SK-N-SH (cell line): ENCODE measurements around the gene GAN. TPM values are rescaled to one million over a fixed set of nuclear protein-coding genes. Genes with fewer than 3 reads are reported as not detected.

ENCODE experiments used
- CTCF ChIA-PET: fragments of 300-600, 350-600 bp; formaldehyde crosslinking; extraction: SDS; loops from one replicate; lab custom pipeline; 2021; lab: Yijun Ruan, JAX
- POLR2A ChIA-PET: fragments of 350-600 bp; sonication (Branson Sonifier 250); formaldehyde crosslinking; extraction: SDS; loops from one replicate; lab custom pipeline; 2020; ENCODE audit warnings: antibody characterized with exemption, inconsistent platforms; lab: Yijun Ruan, JAX
- DNase-seq: peaks from one replicate; pipeline ENCODE4 v3.0.0; 2012
- H2AFZ ChIP-seq: fragments of 200-600 bp; sonication (generic); 2 replicates; pipeline ENCODE4 v1.8.1; 2016; ENCODE audit warnings: antibody characterized with exemption, mild to moderate bottlenecking, low read depth
- H3F3A ChIP-seq: fragments of 200-600 bp; sonication (generic); replicated peaks from 2 replicates; pipeline ENCODE3; 2016; ENCODE audit warnings: antibody characterized with exemption, mild to moderate bottlenecking; ENCODE audit not compliant: insufficient read depth
- H3K27ac ChIP-seq, 2 experiments: fragments of 200-500 bp in 1 of 2; fragments of 200-600 bp in 1 of 2; sonication (Bioruptor generic) in 1 of 2; sonication (generic), shearing (Covaris generic) in 1 of 2; 2 replicates each; pipeline versions ENCODE4 v1.5.1 to v1.6.1; 2014 to 2016; ENCODE audit warnings: low read depth in 2 of 2, inconsistent platforms in 1 of 2, low read length in 1 of 2, mild to moderate bottlenecking in 1 of 2, mixed read lengths in 1 of 2
- H3K27me3 ChIP-seq: fragments of 200-600 bp; sonication (generic), shearing (Covaris generic); 2 replicates; pipeline ENCODE4 v1.6.1; 2016; ENCODE audit warnings: mixed run types; ENCODE audit not compliant: insufficient read depth
- H3K36me3 ChIP-seq, 2 experiments: fragments of 200-500 bp in 1 of 2; fragments of 200-600 bp in 1 of 2; sonication (Bioruptor generic) in 1 of 2; sonication (generic) in 1 of 2; replicated peaks in 1 of 2; 2 replicates each; pipeline versions ENCODE3 to v1.5.1; 2014 to 2016; ENCODE audit warnings: low read length in 1 of 2, mild to moderate bottlenecking in 1 of 2; ENCODE audit not compliant: insufficient read depth in 2 of 2, control insufficient read depth in 1 of 2
- H3K4me1 ChIP-seq, 2 experiments: fragments of 200-500 bp in 1 of 2; fragments of 200-600 bp in 1 of 2; sonication (Bioruptor generic) in 1 of 2; sonication (generic), shearing (Covaris generic) in 1 of 2; 2 replicates each; pipeline versions ENCODE4 v1.5.1 to v1.6.1; 2014 to 2016; ENCODE audit warnings: low read depth in 1 of 2, low read length in 1 of 2, mixed run types in 1 of 2; ENCODE audit not compliant: insufficient read depth in 2 of 2, control insufficient read depth in 1 of 2
- H3K4me2 ChIP-seq: fragments of 200-600 bp; sonication (generic), shearing (Covaris generic); 2 replicates; pipeline ENCODE4 v1.6.1; 2017; ENCODE audit warnings: mixed run types
- H3K4me3 ChIP-seq, 2 experiments: fragments of 200-500 bp in 1 of 2; fragments of 200-600 bp in 1 of 2; sonication (Bioruptor generic) in 1 of 2; sonication (generic), shearing (Covaris generic) in 1 of 2; 2 replicates each; pipeline versions ENCODE4 v1.5.1 to v1.8.1; 2014 to 2016; ENCODE audit warnings: low read depth in 2 of 2, inconsistent platforms in 1 of 2, low read length in 1 of 2, mild to moderate bottlenecking in 1 of 2, mixed read lengths in 1 of 2, moderate library complexity in 1 of 2
- H3K79me2 ChIP-seq: fragments of 200-600 bp; sonication (generic); 2 replicates; pipeline ENCODE4 v1.8.1; 2017; ENCODE audit warnings: mild to moderate bottlenecking; ENCODE audit not compliant: insufficient read depth
- H3K9ac ChIP-seq: fragments of 200-600 bp; sonication (generic); 2 replicates; pipeline ENCODE4 v1.6.1; 2017; ENCODE audit warnings: mixed run types
- H3K9me2 ChIP-seq: fragments of 200-600 bp; sonication (generic); 2 replicates; pipeline ENCODE4 v1.6.1; 2017; ENCODE audit warnings: mixed run types
- H3K9me3 ChIP-seq: fragments of 200-600 bp; sonication (generic); 2 replicates; pipeline ENCODE4 v1.6.1; 2017; ENCODE audit warnings: mixed run types, mild to moderate bottlenecking, moderate library complexity
- H4K20me1 ChIP-seq: fragments of 200-600 bp; sonication (generic); 2 replicates; pipeline ENCODE4 v1.6.1; 2017; ENCODE audit warnings: mild to moderate bottlenecking, mixed run types; ENCODE audit not compliant: insufficient read depth
- EP300 ChIP-seq, 2 experiments: IDR thresholded peaks; 2 replicates each; pipeline versions ENCODE4 v1.4.0 to v1.6.1; 2012; ENCODE audit warnings: borderline replicate concordance in 1 of 2, low read depth in 1 of 2, low read length in 1 of 2
- EZH2phosphoT487 ChIP-seq: fragments of 200-600 bp; sonication (generic); IDR thresholded peaks from 2 replicates; pipeline ENCODE4 v1.6.1; 2017; ENCODE audit warnings: low read depth, mixed run types, mild to moderate bottlenecking, antibody characterized with exemption, moderate library complexity, borderline replicate concordance
- FOSL2 ChIP-seq: IDR thresholded peaks from 2 replicates; pipeline ENCODE4 v1.4.0; 2012; ENCODE audit warnings: low read depth, mild to moderate bottlenecking, moderate library complexity, borderline replicate concordance
- FOXJ3 ChIP-seq: sonication (generic); formaldehyde crosslinking; IDR thresholded peaks from 2 replicates; pipeline ENCODE4 v1.5.1; 2020; ENCODE audit warnings: mild to moderate bottlenecking, missing genetic modification reagents
- GABPA ChIP-seq: IDR thresholded peaks from 2 replicates; pipeline ENCODE4 v1.4.0; 2012; ENCODE audit warnings: low read depth, mild to moderate bottlenecking
- GATA2 ChIP-seq: sonication (generic); formaldehyde crosslinking; IDR thresholded peaks from 2 replicates; pipeline ENCODE4 v1.5.0; 2020; ENCODE audit warnings: mild to moderate bottlenecking, missing genetic modification reagents
- JUND ChIP-seq: IDR thresholded peaks from 2 replicates; pipeline ENCODE4 v1.4.0; 2012
- MEF2A ChIP-seq: IDR thresholded peaks from 2 replicates; pipeline ENCODE4 v1.4.0; 2012; ENCODE audit warnings: low read depth, borderline replicate concordance
- PBX3 ChIP-seq: IDR thresholded peaks from 2 replicates; pipeline ENCODE4; 2012
- POLR2AphosphoS5 ChIP-seq: IDR thresholded peaks from 2 replicates; pipeline ENCODE4 v1.6.1; 2012; ENCODE audit warnings: low read depth, low read length
- SIN3A ChIP-seq: IDR thresholded peaks from 2 replicates; pipeline ENCODE4 v1.6.1; 2012; ENCODE audit warnings: low read depth, mild to moderate bottlenecking, low read length, moderate library complexity, borderline replicate concordance
- SMC3 ChIP-seq: IDR thresholded peaks from 2 replicates; pipeline ENCODE4 v1.6.1; 2012; ENCODE audit warnings: low read depth, low read length, improper control_type of control experiment
- WGBS: methylation state at CpG from one replicate; pipeline ENCODE4 v1.1.6; 2017; ENCODE audit warnings: low lambda C conversion rate; 5-methylcytosine and 5-hydroxymethylcytosine counted together
- polyA plus RNA-seq, 3 experiments: library from polyadenylated mRNA; depleted of rRNA; stranded (reverse); fragments of >200 nt; gene quantifications; 2 replicates each; pipeline ENCODE4 v1.2.3, GENCODE V29; 2012

The GAN gene
- polyA plus RNA-seq, 1 of the 3 experiments (the other 2 are of a cell fraction) = 0.79 TPM

GRCh38 chr16:81277541-81278080 is 37.2 kb upstream of the GAN start:
- H3K4me3 ChIP-seq = no peak overlapping the region
- peaks cover 0 to 8% of the 10 kb centered on the region in 2 experiments; a peak in 2 of 4 replicates for H3K4me1 ChIP-seq
- no peaks in the 10 kb centered on the region for H3K9me2 ChIP-seq
- H3K79me2 ChIP-seq = no peaks in the 10 kb centered on the region
- no peaks in the 10 kb centered on the region for H4K20me1 ChIP-seq
- no peaks in the 10 kb centered on the region for H3K36me3 ChIP-seq
- no peaks in the 10 kb centered on the region for H3F3A ChIP-seq
- 80% methylated on average over 6 of the region's 6 CpGs for WGBS
- DNase-seq = no peak
- ChIA-PET CTCF (no interaction called here), POLR2A (interaction anchor here (1.1 kb wide), 1 partner anchor 201 kb away, joined by 3 read pairs; the partner anchor contains the start of gene C16orf46)
- H3K4me2 ChIP-seq = no peak overlapping the region
- H2AFZ ChIP-seq = no peak overlapping the region
- H3K27ac ChIP-seq = no peak overlapping the region
- no peaks in the 10 kb centered on the region for H3K27me3 ChIP-seq
- H3K9ac ChIP-seq = no peak overlapping the region
- H3K9me3 ChIP-seq = no peaks in the 10 kb centered on the region
- TF ChIP-seq PBX3 = no peak
- TF ChIP-seq GATA2 (CRISPR knock-in tag) = no peak
- no peak for TF ChIP-seq MEF2A
- no peak for TF ChIP-seq EP300 (IDR thresholded peaks at IDR 0.05; ENCODE audit: borderline replicate concordance in 1 of 2, low read depth in 1 of 2, low read length in 1 of 2)
- TF ChIP-seq SMC3 = no peak
- no peak for TF ChIP-seq FOXJ3 (CRISPR knock-in tag)

GRCh38 chr16:81278526-81278925 is 36.2 kb upstream of the GAN start:
- ChIA-PET POLR2A (interaction anchor here (1.1 kb wide), 1 partner anchor 202 kb away, joined by 3 read pairs; the partner anchor contains the start of gene C16orf46), CTCF (no interaction called here)
- Histone ChIP-seq H3K27ac (no peak overlapping the region), H3K9ac (no peak overlapping the region), H2AFZ (no peak overlapping the region), H3F3A (no peaks in the 10 kb centered on the region), H3K4me1 (peaks cover 0 to 8% of the 10 kb centered on the region in 2 experiments; a peak in 1 of 4 replicates), H3K36me3 (no peaks in the 10 kb centered on the region), H3K4me2 (no peak overlapping the region), H4K20me1 (no peaks in the 10 kb centered on the region), H3K79me2 (no peaks in the 10 kb centered on the region), H3K27me3 (no peaks in the 10 kb centered on the region), H3K9me2 (no peaks in the 10 kb centered on the region), H3K9me3 (no peaks in the 10 kb centered on the region), H3K4me3 (no peak overlapping the region)
- DNase-seq = no peak
- TF ChIP-seq SIN3A = no peak
- TF ChIP-seq GABPA = no peak
- TF ChIP-seq JUND = no peak
- TF ChIP-seq EZH2phosphoT487 = no peak
- no peak for TF ChIP-seq FOSL2
- TF ChIP-seq PBX3 = no peak
- no peak for TF ChIP-seq POLR2AphosphoS5
- TF ChIP-seq EP300 (IDR thresholded peaks at IDR 0.05; ENCODE audit: borderline replicate concordance in 1 of 2, low read depth in 1 of 2, low read length in 1 of 2) = no peak
- 86% methylated on average over 4 of the region's 4 CpGs for WGBS
